HG02885 (cell line): ENCODE results near the gene PMP22.

ENCODE experiments used
- ATAC-seq: cut with Tn5 transposase; IDR thresholded peaks from one replicate; pipeline ENCODE4 v1.9.1; 2021; ENCODE audit warnings: mild to moderate bottlenecking; ENCODE audit not compliant: unreplicated experiment, poor library complexity

Gene PMP22

DNA sequence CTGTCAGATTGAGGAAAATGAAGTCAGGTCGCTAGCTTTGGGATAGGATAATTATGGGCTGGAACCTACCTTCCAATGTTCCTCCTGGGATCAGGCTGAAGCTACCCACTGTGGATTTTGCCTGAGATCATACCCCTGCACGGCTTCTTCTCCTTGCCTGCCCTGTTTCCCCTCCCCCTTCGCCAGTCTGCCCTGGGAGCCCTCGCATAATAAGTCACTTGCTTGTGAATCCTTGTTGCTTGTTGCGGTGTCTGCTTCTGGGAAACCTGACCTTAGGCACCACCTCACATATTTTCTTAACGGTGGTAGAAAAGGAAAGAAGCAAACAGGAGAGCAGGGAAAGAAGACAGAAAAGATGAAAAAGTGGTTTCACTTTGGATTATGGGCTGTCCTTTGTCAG, 13.3 kb upstream of the PMP22 start:
- no peak for ATAC-seq

DNA sequence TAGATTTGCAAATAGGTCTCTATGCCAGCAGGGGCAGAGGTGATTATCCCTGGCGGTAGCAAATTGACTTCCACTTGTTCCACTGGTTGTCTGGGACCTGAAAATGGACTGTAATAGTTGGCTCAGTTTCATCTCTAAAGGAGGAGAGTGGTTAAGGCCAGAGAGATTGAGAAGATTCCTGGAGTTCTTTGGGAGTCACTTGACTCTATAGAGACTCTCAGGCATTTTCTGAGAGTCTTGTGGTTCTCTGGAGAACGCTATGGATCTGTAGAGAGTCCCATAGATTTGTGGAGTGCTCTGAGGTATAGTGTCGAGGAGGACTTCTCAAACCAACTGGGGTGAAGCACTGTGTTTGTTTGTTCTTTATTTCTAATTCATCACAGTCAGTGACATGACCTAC, 8.9 kb upstream of the PMP22 start:
- ATAC-seq, result no peak

DNA sequence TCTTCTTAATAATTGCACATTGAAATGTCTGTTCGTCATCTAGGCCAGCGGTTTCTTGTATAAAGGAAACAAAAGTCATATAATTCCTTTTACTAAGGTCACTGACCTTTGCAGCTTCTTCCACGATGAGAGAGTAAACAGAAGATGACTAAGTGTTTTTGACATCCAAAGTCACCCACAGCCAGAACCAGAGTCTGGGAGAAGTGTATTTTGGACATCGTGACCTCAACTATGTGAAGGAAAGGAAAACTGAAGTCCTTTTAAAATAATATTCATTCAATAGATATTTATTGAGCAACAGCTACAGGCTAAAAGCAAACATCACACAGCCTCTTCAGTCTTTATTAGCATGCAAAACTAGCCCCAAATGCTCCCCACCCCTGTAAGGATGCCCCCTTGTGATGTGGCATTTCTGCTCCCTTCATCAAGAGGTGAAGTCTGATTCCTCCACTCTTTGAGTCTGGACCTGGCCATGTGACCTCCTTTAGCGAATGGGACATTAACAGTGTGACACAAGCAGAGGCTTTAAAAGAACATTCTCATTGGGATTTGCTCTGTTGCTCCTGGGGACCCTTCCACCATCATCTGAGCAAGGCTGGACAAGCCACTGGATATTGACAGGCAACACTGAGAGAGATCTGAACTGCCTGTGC, 8.1 kb upstream of the PMP22 start:
- ATAC-seq, result no peak

DNA sequence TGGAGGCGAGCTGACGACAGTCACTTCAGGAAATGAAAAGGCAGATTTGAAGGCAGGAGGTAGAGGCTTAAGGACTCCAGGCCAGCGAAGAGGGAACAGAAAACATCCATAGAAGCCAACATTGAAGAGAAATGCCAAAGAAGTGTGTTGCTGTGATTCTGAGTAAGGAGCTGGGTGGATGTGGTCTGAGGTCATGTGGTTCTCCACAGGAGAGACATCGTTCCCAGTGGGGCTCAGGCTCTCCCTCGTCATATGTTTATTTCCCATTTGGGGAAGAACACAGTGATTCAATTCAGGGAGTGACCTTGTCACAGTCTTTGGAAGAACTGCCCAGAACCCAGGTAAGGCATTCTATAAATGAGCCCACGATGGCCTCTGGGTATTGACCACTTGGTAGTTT, 6.6 kb upstream of the PMP22 start:
- ATAC-seq, result no peak

DNA sequence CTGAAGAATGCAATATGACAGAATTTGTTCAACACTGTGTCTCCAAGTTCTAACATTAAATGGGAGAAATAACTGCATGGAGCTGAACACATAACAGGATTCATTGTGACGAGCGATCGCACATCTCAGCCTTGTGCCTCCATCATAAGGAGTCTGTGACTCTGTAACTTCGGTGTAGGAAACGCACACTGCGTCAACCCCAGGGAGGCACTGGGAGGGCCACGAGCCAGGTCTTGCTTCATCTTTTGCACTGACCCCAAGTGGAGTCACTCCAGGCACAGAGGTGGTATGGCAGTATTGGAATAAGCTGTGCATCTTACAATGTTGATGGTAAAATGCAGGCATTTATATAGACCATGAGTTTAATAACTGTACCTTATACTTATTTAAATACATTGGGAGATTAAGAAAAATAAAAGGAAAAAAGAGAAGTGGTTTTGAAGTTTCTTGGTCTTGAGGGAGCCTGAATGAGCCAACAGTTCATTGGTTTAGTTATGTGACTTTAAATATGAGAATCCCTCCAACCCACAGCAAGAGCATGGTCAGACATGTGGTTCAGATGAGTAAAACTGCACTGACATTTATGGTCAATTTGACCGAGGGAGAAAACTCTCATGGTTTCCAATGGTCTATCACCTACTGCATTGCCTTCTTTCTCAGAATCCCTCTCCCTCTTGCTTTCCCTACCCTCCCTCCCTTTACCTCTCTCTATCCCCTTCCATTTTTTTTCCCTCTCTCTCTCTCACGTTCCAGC, 5.7 kb upstream of the PMP22 start:
- no peak for ATAC-seq

DNA sequence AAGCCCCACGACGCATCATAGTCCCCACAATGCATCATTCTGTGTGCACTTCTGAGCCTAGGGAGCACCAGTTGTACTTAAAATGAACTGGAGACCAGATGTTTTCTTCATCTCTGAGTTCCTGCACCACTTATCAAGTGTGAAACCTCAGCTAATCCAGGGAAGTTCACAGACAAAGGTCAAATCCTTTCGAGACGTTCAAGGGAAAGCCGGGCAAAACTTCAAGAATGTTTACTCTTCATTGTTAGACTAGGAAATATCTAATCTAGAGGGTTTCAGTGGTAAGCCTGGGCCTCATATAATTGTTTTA, 4.6 kb upstream of the PMP22 start:
- ATAC-seq, result no peak

DNA sequence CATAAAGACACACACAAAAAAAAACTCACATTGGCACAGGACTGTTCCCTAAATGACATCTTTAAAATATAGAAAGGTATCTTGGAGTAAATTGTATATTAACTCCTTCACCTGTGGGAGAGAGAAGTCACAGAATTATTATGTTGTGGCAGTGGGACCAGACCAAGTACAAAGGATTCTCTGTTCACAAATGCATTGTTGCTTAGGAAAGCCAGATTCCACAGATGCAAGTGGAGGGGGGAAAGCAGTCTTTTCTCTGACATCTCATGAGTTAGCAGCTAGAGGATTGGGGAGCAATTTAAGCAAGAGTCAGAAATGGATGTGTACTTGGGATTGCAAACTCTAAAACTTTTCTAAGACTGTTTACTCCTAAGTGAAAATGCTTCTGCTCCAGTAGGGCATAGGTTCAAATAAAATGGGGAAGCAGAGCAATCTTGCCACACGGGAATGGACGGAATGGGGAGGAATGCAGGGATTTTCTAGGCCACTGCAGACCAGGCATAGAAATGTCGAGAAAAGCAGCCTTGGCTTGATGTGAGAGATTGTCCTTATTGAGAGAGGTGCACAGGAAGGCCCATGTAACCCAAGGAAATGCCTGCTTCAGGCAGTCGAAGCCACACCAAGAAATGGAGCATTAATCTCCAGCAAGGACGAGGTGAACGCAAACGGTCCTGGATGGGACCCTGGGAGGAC, 4.1 kb upstream of the PMP22 start:
- ATAC-seq, result no peak

DNA sequence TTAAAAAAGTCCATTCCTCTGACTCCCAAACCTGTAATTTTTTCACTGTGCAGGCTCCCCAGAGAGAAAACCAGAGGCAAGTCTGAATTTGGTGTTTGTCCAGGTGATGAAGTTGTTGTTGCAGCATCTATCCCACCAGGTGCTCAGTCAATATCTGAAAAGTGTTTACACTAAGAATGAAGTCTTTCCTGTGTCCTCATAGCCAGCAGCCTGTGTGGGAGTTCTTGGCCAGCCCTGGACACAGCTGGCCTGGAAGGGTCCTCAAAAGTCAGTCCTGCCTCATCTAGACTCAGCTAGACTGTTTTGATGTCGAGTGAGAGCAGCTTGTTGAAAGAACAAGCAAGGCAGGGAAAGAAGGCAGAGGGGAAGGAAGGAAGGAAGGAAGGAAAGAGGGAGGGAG, 3.3 kb upstream of the PMP22 start:
- ATAC-seq, result no peak

DNA sequence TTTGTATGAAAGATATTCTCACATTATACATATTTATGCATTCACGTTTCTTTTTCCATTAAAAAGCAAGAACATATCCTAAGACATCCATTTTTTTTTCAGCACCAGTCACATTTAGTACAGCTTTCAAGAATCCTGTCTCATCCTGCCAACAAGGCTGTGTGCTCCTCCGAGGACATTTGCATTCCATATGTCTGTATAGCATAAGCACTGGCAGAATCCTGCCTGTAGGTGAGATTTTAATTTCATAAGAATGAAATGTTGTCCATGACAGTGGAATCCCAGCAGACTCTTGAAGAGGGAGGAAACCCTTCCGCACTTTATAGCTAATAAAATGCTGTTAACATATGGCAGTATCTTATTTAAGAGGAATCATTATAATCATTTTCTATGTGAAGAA, 2.9 kb upstream of the PMP22 start:
- no peak for ATAC-seq

DNA sequence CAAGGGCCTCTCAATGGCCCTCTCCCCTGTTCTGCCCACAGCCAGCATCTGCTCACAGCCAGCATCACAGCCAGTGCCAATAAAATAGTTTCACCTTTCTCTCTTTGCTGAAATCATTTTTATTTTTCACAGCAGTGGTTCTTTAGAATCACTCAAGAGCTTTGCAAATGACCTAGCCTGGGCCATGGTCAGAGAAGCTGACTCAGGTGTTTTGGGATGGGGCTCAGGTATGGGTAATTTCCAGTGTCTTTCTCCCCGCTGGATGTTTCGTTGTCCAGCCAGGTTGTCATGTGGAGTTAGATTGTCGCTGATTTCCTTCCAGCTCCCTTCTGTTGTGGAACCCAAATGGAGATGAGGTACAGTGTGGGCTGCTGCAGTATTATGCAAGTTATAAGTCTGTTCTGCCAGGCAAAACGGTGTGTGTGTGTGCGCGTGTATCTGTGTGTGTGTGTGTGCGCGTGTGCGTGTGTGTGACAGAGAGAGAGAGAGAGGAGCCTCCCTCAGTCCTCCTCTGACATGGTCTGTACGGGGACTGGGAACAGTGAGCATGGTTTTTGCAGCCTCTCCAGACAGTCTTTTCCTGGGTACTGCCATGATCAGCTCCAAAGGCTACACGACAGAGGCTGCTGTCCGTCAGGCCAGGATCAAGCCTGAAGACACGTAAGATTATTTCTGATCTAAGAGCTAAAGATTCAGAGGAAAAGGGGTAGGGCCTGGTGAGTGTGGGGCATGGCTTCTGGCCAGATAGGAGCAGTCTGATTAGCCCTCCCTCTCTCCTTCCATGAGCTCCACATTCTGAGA, 1.4 kb upstream of the PMP22 start:
- ATAC-seq, result no peak

DNA sequence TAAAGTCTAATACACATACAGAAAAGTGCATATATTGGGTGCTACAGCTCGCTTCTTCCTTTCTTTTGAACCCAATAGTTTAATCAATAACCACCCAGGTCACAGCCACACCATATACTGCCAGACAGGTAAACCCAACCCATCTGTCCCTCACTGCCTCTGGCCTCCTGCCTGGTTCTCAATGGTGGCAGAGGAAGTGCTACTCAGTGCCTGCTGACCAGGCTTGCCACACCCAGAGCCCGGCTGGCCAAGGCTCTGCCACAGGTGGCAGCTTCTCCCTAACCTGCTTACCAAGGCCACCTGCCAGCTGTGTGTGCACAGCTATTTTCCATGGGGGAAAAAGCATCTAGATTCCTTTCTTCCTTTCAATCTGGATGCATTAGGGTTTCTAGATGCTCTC, 584 bp downstream of the PMP22 start:
- ATAC-seq, result no peak

DNA sequence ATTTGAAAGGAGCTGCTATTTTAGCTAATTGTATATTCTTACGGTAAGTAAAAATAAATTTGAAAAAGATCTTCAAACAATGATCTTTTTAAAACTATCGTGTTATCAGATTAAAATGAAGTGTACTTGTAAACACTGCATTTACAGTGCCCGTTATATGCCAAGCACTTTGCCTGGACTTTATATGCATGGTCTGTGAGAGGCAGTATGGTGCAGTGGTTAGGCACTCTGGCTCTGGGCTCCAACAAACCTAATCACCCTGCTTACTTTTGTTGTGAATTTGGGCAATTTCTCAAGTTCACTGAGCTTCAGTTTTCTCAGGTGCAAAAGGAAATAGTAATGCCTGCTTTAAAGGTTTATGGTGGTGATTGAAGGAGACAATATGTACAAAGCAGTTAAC, 1.4 kb downstream of the PMP22 start:
- no peak for ATAC-seq

DNA sequence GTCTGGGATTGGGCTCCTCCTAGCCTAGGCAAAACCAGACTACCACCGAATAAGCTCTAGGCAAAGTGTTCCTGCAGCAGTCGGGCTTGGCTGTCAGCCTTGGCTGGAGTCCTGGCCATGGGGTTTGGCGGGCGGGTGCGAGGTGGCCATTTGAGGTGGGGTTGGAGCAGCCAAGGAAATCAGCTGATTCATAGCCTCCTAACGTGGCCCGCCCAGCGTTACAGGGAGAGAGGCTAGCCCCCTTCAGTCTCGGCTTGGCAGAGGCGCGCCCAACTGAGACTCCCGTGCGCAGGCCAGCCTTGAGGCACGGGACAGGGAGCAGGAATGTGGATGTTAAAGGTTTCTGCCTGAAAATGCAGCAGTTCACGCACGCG, 1.9 kb downstream of the PMP22 start:
- ATAC-seq, result no peak

DNA sequence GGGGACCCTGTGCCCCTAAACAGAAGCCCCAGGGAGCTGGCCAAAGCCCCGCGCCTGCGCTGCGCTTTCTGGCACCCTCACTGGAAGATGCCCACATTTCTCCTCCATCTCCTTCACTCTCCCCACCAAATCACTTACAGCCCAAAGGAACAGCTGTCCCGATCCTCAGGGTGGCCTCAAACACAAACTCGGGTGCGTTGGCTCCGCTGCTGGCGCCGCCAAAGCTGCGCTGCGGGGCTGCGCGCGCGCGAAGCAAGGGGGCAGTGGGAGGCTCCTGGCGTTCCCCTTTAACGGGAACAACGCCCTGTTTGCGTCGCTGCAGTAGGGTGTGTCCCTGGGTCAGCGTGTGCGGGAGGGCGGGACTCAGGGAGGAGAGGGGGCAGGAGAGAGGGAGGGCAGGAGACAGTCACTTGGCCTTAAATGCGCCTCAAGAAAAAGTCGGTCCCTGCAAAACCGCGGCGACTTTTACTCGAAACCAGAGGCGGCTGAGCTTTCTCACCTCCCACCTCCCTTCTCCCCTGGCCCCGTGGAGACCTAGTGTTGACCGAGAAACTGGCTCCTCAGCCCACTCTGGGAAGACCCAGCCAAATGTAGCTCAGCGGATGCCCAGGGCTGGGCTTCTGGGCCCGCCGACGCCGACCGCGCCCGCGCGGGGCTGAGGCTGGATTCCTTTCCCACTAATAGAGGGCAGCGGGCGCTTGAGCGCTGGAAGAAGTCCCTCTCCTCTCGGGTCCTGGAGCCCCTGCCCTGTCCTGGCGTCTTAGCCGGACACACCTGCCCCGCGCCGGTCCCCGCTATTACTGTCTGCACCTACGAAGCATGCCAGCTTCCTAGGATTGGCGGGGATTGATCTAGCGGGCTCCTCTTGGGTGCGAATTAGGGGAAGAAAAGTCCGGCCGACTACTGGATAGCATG, 2.6 kb downstream of the PMP22 start:
- ATAC-seq, result no peak

DNA sequence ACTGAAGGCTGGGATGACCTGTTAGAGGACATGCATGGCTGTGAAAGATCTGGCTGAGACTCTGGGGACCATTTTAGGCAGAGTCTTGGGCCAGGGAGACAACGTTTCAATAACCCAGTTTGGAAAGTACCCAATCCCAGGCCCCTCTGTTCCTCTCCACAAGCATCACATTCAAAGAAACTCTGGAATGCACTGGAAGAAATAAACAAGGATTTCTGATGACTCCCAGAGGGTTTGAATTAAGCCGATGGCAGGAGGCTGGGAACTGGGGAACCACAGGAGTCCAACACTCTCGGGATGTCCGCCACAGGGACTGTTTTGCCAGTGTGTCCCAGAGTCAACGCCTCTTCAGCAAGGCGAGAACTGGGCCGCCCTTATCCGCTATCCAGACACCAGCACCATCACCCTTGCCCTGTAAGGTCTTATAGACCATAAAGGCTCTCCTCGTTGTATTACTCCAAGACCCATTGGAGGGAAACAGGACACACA, 3.3 kb downstream of the PMP22 start:
- ATAC-seq, result no peak

DNA sequence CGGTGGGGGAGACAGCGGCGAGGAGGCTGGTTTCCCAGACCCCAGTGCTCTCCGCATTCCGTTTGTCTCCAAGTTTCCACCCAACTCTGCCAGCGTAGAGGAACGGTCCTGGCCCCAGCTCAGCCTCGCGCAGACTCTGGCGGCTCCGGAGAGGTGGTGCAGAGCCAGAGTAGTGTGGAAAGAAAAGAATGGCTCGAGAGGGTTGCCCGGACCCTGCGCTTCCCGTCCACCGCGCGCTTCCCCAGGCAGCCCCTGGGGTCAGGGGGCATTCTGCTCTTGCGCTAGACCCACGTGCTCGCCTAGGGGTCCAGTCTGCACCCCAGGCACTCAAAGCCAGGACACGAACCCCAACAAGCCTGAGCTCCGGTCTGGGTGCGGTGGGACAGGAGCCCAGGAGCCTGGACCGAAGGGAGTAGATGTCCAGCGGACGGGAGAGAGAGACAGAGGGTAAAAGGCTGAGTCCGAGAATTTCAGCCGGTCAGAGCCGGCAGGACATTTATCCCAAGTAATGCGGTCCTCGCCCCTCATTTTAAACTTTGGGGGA, 3.8 kb downstream of the PMP22 start:
- ATAC-seq, result no peak

DNA sequence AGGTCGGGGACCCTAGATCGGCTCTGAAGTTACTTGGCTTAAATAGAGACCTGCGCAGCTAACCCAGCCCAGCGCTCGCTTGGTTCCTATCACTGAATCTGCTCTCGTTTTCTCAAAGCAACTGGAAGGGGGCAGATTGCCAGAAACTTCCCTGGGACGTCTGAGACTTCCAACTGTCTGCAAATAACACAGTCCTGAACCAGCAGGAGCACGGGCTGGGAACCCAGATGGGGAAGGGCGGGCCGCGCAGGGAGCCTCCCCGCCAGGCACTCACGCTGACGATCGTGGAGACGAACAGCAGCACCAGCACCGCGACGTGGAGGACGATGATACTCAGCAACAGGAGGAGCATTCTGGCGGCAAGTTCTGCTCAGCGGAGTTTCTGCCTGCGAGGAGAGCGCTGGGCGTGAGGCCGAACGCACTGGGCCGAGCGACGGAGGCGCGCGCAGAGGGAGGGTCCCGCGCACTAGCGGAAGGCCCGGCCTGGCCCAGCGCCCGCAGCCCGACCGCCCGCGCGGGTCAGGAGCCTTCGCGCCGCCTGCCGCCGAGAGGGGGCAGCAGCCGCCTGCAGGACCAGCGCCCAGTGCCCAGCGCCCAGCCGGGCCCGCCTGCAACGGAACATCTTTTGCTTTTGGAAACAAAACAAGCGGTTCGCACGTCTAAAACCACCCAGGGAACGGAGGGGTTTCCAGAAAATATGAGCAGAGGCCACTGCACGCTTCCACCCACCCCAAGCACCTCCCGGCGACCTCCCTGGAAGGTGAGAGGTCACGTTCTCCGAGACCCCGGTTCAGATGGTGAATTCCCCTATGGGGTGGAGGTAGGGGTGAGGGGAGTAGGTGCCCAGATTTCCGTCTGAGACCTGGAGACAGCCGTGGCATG, 4.5 kb downstream of the PMP22 start:
- peak; percentile 61 for ATAC-seq

DNA sequence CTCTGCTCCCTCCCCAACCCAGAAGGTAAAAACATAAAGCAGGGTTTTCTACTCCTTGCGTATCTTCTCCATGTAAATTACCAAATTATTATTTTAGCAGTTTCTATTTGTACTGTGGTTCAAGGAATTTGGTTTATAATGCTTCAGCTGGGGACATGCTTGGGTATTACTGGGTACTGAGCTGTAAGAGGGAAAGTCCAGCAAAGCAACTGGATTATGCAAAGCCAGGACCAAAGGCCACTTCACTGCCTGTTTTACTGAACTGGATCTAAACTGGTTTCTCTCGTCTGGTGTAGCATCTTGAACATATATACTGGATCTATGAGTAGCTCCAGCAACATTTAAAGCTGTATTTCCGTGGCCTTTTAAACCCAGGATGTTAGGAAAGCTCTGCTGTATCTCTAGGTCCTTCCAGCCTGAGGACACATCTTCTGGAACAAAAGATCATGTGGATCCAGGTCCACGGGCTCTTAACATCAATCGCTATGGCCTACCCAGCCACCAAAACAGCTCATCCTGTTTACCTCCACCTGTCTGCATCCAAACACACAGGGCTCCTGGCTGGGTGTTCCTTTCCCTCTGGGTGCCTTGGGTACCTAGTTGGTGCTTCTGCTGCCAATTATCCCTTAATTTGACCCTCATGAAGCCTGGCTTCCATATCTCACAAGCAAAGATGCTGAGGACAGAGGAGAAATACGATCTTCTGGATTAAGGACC, 7.2 kb downstream of the PMP22 start:
- no peak for ATAC-seq
